Lung microvascular endothelial cell (primary cell): ENCODE results near the gene PLCH2. TPM values are rescaled to one million over a fixed set of nuclear protein-coding genes. Genes with fewer than 3 reads are reported as not detected.

Experiments
- DNase-seq, 2 donors: peaks; one replicate each; pipeline versions ENCODE4 v3.0.0 to v3.0.0-alpha.2; 2010; ENCODE audit warnings: low read depth in 2 of 2
- total RNA-seq: library from RNA; depleted of rRNA; stranded (reverse); fragments of >200 nt; gene quantifications from 2 replicates; pipeline ENCODE4 v1.2.1, GENCODE V29; 2014

PLCH2 gene, protein sequence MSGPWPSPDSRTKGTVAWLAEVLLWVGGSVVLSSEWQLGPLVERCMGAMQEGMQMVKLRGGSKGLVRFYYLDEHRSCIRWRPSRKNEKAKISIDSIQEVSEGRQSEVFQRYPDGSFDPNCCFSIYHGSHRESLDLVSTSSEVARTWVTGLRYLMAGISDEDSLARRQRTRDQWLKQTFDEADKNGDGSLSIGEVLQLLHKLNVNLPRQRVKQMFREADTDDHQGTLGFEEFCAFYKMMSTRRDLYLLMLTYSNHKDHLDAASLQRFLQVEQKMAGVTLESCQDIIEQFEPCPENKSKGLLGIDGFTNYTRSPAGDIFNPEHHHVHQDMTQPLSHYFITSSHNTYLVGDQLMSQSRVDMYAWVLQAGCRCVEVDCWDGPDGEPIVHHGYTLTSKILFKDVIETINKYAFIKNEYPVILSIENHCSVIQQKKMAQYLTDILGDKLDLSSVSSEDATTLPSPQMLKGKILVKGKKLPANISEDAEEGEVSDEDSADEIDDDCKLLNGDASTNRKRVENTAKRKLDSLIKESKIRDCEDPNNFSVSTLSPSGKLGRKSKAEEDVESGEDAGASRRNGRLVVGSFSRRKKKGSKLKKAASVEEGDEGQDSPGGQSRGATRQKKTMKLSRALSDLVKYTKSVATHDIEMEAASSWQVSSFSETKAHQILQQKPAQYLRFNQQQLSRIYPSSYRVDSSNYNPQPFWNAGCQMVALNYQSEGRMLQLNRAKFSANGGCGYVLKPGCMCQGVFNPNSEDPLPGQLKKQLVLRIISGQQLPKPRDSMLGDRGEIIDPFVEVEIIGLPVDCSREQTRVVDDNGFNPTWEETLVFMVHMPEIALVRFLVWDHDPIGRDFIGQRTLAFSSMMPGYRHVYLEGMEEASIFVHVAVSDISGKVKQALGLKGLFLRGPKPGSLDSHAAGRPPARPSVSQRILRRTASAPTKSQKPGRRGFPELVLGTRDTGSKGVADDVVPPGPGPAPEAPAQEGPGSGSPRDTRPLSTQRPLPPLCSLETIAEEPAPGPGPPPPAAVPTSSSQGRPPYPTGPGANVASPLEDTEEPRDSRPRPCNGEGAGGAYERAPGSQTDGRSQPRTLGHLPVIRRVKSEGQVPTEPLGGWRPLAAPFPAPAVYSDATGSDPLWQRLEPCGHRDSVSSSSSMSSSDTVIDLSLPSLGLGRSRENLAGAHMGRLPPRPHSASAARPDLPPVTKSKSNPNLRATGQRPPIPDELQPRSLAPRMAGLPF (N-terminal part only)
- under 0.01 TPM in 2 replicates for total RNA-seq

- no peak for DNase-seq
These were observed at the start of gene PLCH2 for GRCh38 chr1:2476061-2476999. Gene PLCH2 (plus strand): TSS chr1:2476289. CDS start chr1:2476589, 300 bp downstream.

DNA sequence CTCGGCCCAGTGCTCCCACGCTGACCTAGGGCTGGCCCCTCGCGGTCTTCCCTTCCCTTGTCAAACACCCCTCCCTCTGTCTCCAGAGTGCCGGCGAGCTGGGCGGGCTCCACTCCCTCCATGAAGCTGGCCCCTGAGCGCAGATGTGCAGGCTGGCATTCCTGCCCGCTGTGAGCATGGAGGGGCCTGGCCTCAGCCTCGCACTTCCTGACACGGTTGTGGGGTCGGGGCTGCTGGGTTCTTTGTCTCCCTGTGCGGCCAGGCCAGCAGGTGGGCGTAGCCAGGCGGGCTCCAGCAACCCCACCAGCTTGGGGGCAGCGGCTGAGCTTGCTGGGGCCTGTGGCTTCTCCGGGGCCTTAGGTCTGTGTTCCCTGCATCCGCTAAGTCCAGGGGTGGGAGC, 49.5 kb upstream of the PLCH2 start:
- no peak for DNase-seq

GRCh38 chr1:2427051-2427450, 49.0 kb upstream of the PLCH2 start:
- DNase-seq = no peak

- DNase-seq = no peak
These were observed 48.1 kb upstream of the PLCH2 start for GRCh38 chr1:2427976-2428375.

GRCh38 chr1:2428490-2428889, 47.6 kb upstream of the PLCH2 start:
- no peak for DNase-seq

DNA sequence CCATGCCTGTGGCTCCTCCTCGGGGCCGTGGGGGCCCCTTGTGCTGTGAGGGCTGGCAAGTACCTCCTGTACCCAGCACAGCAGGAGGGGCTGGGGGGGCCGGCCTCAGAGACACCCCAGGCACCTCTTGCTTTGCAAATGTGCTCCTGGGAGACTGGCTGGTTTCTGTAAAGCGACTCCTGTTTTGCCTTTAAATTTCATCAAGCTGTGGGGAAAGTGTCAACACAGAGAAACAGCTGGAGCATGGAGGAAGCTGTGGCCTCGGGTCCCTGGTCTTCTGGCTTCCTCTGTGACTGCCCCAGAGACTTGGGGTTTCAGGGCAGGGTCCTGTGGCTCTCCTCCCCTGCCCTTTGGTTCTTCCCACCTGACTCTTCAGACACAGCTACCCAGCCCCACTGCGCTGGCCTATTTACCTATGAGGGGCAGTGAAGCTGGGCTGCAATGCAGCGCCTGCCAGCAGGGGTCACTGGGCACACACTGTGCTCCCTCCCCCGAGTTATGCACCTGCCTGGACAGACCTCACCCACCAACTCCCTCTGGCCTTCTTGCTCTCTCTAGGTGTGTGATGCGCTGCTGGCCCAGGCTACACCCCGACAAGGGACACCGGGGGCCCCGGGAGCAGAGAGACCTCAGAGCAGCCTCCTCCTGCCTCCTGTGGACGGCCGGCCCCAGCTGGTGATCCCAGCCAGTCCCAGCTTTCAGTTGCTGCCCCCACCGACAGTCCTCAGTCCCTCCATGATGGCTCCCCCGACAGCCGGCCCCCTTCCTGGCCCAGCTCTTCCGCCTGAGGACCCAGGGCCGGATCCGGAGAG, 46.1 kb upstream of the PLCH2 start:
- DNase-seq = no peak

DNA sequence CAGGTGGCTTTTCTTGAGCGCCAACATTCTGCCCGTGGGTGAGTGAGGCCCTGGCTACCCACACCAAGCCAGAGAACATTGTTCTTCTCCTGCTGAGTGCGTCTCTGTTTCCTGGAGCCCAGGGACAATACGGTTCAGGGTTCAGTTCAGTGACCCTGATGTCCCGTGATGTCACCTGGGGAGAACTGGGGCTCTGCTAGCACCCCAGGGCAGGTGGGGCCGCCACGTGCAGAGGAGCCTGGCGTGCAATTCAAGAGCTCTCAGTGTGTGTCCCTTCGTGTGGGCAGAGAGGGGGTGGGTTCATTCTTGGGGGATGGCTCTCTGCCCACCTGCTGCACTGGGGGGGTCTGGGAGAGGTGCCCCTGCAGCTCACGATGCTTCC, 45.5 kb upstream of the PLCH2 start:
- DNase-seq = no peak

DNA sequence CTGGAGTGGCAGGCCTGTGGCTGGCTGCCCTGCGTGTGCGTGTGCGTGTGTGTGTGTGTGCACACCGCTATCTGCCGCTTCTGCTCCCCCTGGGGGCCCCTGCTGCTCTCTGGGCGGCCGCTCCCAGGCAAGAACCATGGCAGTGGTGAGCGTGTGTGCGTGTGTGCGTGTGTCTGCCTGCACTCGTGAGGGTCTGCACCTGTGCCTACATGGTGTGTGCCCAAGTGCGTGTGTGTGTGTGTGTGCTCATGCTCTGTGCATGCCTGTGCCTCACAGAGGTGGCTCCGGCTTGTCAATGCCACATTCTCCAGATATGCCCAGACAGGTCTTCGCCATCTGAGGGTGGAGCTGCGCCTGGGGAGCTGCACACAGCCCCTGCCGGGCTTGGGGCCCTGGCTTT, 45.0 kb upstream of the PLCH2 start:
- no peak for DNase-seq

DNA sequence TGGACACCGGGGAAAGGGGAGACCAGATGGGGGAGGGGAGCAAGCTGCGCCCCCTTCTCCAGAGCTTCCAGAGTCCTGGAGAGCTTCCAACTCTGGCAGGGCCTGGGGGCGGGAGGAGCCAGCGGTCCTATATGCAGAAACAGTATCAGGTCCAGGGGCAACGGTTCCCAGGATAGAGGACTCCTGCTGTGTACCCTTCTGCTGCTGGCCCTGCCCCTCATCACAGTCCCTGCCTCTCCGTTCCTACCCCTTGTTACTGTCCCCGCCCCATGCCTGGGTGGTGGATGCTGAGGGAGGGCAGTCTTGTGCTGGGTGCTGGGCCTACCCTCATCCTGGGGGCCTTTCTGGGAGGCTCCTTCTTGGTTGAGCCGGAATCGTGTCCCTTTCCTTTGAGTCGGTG, 44.6 kb upstream of the PLCH2 start:
- no peak for DNase-seq

- DNase-seq = no peak
These were observed 43.6 kb upstream of the PLCH2 start for GRCh38 chr1:2432441-2432844.

- no peak for DNase-seq
These were observed 42.9 kb upstream of the PLCH2 start for GRCh38 chr1:2433196-2433595.

DNA sequence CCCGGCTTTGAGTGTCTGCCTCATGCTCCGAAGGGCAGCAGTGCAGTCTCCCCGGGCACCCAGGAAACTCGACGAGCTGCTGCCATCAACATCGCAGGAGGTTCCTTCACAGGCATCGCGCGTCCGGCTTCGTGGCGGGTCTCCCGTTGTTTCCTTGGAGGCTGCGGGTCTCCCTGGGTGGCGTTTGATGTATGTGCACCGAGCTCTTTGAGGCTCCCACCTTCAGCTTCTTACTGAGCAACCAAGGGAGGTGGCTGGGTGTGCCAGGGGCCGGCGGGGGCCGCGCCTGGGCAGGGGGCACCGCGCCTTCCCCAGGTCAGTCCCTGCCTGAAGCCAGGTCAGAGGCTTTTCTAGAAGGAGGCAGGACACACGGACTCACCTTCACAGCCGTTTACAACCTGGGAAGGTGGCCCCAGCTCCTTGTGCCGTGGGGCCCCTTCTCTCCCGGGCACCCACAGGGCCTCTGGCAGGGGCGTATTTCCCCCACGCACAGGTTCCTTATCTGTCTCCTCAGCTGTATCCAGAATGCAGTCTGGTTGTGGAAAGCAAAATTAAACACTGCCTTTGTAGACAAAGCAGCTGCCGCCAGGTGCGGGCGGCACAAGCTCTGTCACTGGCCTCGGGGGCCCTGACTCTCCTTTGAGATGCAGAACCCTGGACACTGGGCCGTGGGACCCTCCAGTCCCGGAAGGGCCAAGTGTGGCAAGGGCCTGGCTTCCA, 42.0 kb upstream of the PLCH2 start:
- no peak for DNase-seq

DNA sequence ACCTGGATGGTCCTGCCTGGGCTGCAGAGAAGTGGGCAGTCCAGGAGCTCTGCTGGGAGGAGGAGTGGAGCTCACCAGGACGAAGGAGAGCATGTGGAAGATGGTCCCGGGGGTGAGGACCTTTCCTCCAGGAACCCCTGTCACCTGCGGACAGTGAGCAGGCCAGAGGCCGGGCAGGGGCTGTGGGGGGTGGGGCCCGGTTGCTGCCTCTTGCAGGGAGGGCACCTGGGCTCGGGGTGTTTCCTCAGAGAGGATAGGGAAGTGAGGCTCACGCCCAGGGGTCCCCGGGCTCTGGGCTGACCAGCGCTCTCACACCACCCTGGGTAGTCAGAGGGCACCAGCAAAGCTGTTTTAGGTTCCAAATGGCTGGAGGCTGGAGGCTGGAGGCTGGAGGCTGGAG, 41.0 kb upstream of the PLCH2 start:
- DNase-seq = no peak

DNA sequence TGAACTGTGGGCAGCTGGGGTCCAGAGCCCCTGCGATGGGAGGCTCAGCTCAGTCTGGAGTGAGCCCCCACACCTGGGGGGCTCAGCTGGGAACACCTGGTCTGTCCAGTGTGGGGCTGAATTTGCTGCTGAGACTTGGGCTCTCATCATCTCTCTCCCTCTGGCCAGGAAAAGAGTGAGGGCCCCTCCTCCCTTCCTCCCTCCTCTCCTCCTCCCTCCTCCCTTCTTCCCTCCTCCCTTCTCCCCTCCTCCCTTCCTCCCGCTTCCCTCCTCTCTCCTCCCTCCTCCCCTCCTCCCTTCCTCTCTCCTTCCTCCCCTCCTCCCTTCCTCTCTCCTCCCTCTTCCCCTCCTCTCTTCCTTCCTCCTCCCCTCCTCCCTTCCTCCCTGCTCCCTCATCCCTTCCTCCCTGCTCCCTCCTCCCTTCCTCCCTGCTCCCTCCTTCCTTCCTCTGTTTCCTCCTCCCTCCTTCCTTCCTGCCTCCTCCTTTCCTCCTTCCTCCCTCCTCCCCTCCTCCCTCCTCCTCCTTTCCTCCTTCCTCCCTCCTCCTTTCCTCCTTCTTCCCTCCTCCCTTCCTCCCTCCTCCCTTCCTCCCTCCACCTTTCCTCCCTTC, 40.2 kb upstream of the PLCH2 start:
- no peak for DNase-seq

- no peak for DNase-seq
These were observed 39.2 kb upstream of the PLCH2 start for GRCh38 chr1:2436876-2437275.

- no peak for DNase-seq
These were observed 38.5 kb upstream of the PLCH2 start for GRCh38 chr1:2437617-2438016.

DNA sequence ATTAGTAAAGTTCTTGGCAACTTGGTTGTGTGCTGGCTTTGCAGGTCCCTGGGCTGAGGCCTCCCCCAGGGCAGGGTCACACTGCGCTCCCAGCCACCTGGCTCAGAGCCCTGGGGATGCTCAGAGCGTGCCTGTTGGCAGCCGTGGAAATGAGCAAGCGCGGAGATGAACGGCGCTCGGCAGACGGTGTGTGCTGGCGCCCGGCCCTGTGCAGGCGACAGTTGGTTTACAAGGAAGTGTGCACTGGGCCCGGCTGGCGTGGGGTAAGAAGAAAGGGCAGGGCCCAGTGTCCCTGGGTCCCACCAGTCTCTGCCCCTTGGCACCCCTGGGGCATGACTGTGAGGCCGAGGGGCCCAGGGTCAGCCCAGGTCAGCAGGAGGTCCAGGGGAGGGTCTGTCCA, 38.1 kb upstream of the PLCH2 start:
- no peak for DNase-seq

- DNase-seq = no peak
These were observed 37.4 kb upstream of the PLCH2 start for GRCh38 chr1:2438641-2439040.

DNA sequence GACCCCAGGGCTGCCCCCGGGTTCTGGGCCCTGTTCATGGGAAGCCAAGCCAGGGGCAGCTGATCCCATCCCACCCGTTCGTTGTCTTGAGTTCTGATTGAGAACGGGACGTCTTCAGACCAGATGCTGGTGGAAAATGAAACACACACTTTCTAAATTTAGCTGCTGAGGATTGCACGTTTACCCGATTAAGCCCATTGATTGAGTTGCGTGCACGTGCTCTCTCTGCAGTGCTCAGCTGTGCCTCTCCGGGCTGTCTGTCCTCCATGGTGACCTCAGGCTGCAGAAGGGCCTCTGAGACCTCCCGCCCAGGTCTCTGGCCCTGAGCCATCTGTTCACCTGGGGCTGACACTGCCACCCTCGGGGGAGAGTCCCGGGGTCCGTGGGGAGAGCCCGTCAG, 36.7 kb upstream of the PLCH2 start:
- no peak for DNase-seq
